Kidney epithelial cell (primary cell): ENCODE measurements around the gene IGSF21. TPM values are rescaled to one million over a fixed set of nuclear protein-coding genes. Genes with fewer than 3 reads are reported as not detected.

Experiments
- DNase-seq: peaks from one replicate; pipeline ENCODE4 v3.0.0-alpha.2; 2010; ENCODE audit warnings: low read depth
- H3K27me3 ChIP-seq: 2 replicates; pipeline ENCODE4 v1.6.0; 2011; ENCODE audit warnings: low read length; ENCODE audit not compliant: control insufficient read depth, insufficient read depth
- H3K36me3 ChIP-seq: 2 replicates; pipeline ENCODE4 v1.5.1; 2011; ENCODE audit warnings: low read length; ENCODE audit not compliant: control insufficient read depth, insufficient read depth
- H3K4me3 ChIP-seq: 2 replicates; pipeline ENCODE4 v1.5.1; 2011; ENCODE audit warnings: low read depth, mild to moderate bottlenecking, control low read depth, low read length
- total RNA-seq: library from RNA; depleted of rRNA; stranded (reverse); fragments of >200 nt; gene quantifications from 2 replicates; pipeline ENCODE4 v1.2.3, GENCODE V29; 2015
- TF ChIP-seq, protein P1 (sequence below): IDR thresholded peaks from 2 replicates; pipeline ENCODE4 v1.5.1; 2011; ENCODE audit warnings: mild to moderate bottlenecking, moderate library complexity, low read length, control low read depth, inconsistent platforms; ENCODE audit not compliant: insufficient read depth, poor library complexity, severe bottlenecking

Gene IGSF21
- total RNA-seq, 1 donor from 2014 or later: not detected

DNA sequence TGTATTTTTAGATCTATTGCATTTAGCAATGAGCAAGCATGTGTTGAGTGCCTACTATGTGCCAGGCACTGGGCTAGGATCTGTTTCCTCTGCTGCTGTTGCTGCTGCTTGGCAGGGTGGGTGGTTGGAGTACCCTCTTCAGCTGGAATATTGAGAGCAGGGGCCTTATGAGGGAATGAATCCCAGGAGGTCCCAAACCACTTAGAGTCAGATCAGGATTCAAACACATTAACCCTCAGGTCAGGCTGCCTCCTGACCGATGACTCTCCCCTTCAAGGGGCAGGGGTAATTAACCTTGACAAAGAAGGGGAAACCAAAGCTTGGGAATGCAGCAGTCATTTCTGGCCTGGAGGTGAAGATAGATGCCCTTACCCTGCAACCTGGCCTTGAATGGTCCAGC, 138.0 kb downstream of the IGSF21 start:
- TF ChIP-seq, protein P1, sequence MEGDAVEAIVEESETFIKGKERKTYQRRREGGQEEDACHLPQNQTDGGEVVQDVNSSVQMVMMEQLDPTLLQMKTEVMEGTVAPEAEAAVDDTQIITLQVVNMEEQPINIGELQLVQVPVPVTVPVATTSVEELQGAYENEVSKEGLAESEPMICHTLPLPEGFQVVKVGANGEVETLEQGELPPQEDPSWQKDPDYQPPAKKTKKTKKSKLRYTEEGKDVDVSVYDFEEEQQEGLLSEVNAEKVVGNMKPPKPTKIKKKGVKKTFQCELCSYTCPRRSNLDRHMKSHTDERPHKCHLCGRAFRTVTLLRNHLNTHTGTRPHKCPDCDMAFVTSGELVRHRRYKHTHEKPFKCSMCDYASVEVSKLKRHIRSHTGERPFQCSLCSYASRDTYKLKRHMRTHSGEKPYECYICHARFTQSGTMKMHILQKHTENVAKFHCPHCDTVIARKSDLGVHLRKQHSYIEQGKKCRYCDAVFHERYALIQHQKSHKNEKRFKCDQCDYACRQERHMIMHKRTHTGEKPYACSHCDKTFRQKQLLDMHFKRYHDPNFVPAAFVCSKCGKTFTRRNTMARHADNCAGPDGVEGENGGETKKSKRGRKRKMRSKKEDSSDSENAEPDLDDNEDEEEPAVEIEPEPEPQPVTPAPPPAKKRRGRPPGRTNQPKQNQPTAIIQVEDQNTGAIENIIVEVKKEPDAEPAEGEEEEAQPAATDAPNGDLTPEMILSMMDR: no peak
- no peak for DNase-seq
- Histone ChIP-seq H3K4me3 (no peak overlapping the region), H3K36me3 (no peaks in the 10 kb centered on the region), H3K27me3 (no peaks in the 10 kb centered on the region)

DNA sequence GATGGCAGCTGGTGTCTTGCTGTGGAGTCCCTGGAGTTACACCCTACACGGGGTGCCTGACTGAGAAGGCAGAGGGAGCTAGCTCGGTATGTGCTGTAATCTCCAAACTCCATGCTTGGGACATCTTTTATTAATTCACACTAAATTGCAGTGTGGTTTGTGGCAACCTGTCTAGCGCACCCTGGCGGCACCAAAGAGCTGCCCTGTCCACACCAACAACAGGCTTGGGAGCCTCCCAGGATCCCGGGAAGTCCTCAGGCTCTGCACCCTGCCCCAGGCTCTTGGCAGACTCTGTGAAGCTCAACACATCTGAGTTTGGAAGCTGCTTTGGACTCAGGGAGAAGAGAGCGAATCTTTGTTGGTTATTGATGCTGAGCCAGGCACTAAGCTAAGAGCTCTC, 138.9 kb downstream of the IGSF21 start:
- TF ChIP-seq, protein P1: no peak

DNA sequence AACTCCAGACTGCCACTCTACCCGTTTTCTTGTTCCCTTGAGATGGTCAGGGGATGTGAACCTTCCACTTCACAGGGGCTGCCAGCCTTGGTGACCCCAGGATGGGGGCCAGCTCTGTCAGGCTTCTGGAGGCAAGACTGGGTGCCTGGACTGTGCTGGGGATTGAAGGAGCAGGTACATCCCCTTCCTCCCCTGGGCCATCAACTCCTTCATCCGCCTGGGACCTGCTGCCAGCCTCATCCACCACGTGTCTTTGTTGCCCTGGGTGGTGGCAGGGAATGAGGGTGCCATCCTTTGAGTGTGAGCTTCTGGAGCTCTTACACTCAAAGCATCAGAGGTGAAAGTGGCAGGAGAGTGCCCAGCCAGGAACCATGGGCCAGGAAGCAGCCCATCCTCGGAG, 139.6 kb downstream of the IGSF21 start:
- TF ChIP-seq, protein P1: no peak
- H3K4me3 ChIP-seq: no peak overlapping the region
- H3K27me3 ChIP-seq: no peaks in the 10 kb centered on the region
- H3K36me3 ChIP-seq: no peaks in the 10 kb centered on the region
- no peak for DNase-seq

More for the DNA sequence above, 138.9 kb downstream of the IGSF21 start:
- no peaks in the 10 kb centered on the region for H3K27me3 ChIP-seq
- H3K36me3 ChIP-seq: no peaks in the 10 kb centered on the region
- no peak overlapping the region for H3K4me3 ChIP-seq
- DNase-seq: no peak

DNA sequence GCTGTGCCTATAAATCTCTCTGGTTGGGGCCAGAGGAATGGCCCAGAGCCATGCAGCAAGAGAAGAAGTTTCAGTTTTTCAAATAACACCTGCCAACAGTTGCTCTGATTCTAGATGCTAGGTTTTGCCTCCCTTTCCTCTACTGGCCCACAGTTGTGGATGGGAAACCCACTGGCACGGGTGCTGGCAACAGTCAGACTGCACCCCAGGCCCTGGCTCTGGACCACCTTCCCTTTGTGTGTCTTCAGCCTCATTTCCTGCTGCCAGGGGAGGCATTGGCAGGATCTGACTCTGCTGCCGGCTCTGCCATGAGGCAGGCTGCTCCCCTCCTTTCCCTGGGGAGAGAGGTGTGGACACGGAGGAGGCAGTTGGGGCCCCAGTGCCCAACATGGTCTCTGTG, 142.0 kb downstream of the IGSF21 start:
- Histone ChIP-seq H3K4me3 (no peak overlapping the region), H3K36me3 (no peaks in the 10 kb centered on the region), H3K27me3 (no peaks in the 10 kb centered on the region)
- TF ChIP-seq, protein P1: no peak
- DNase-seq: no peak

DNA sequence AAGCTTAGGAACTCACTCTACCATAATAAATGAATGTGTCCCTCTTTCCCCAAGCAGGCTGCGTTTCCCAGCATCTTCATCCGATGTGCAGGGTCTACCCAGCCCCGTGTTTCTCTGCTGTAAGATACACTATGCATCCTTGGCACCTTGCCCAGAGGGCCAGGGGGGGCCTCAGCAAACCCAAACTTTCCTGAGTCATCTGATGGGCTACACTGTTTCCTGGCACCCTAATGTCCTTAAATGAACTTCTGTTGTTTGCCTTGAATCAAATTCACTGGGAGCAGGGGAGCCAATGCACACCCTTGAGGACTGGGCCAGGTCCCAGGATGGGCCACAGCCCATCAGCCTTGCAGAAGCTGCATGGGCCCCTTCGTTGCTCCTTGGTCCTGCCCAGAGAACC, 145.5 kb downstream of the IGSF21 start:
- no peak overlapping the region for H3K4me3 ChIP-seq
- no peak for DNase-seq
- H3K36me3 ChIP-seq: no peaks in the 10 kb centered on the region
- TF ChIP-seq, protein P1: no peak
- H3K27me3 ChIP-seq: no peaks in the 10 kb centered on the region
